LNCaP clone FGC (cell line): ENCODE results near the gene YLPM1.

Experiments used
- DNase-seq: peaks from one replicate; pipeline ENCODE4 v3.0.0-alpha.2; 2011; ENCODE audit warnings: low read depth
- H3K4me3 ChIP-seq: 2 replicates; pipeline ENCODE4 v1.5.1; 2011; ENCODE audit warnings: mild to moderate bottlenecking, low read depth, low read length, control low read depth
- TF ChIP-seq, protein P1 (sequence below): IDR thresholded peaks from 2 replicates; pipeline ENCODE4 v1.5.1; 2012; ENCODE audit warnings: mild to moderate bottlenecking; ENCODE audit not compliant: control insufficient read depth, insufficient read depth; ENCODE audit errors: extremely low read depth

YLPM1 gene

DNA sequence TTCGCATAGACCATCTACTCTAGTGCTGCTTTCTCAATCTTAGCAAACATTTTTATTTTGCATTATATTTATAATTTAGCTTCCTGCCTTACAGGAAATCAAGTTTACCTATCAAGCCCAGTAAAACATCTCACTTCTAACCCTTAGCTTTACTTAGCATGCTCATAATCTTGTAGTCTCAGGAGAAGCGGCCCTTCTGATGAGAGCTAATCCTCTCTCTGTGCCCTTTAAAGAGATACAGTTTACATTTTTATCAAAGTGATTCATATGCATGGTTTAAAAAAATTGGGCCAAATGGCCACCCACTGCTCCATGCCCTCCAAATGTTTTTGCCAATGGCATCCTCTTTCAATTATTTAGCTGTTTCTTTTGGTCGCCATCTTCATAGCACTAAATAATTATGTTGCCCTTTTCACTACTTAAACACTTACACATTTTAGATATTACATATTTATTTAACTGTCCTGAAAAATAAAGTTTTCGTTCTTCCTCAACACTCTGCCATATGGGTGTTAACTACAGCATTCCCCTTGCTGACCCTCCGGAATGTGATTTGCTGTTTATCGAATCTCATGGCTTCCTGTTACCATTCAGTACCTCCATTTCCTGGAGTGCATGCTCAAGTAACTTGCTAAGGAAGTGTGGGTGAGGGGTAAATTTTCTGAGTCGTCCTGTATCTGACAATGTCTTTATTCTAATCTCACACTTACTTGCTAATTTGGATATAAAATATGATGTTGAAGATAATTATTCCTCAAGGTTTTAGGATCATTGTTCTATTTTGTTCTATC, 29.3 kb downstream of the YLPM1 start:
- no peak overlapping the region for H3K4me3 ChIP-seq
- DNase-seq: no peak
- TF ChIP-seq, protein P1, sequence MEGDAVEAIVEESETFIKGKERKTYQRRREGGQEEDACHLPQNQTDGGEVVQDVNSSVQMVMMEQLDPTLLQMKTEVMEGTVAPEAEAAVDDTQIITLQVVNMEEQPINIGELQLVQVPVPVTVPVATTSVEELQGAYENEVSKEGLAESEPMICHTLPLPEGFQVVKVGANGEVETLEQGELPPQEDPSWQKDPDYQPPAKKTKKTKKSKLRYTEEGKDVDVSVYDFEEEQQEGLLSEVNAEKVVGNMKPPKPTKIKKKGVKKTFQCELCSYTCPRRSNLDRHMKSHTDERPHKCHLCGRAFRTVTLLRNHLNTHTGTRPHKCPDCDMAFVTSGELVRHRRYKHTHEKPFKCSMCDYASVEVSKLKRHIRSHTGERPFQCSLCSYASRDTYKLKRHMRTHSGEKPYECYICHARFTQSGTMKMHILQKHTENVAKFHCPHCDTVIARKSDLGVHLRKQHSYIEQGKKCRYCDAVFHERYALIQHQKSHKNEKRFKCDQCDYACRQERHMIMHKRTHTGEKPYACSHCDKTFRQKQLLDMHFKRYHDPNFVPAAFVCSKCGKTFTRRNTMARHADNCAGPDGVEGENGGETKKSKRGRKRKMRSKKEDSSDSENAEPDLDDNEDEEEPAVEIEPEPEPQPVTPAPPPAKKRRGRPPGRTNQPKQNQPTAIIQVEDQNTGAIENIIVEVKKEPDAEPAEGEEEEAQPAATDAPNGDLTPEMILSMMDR: no peak

DNA sequence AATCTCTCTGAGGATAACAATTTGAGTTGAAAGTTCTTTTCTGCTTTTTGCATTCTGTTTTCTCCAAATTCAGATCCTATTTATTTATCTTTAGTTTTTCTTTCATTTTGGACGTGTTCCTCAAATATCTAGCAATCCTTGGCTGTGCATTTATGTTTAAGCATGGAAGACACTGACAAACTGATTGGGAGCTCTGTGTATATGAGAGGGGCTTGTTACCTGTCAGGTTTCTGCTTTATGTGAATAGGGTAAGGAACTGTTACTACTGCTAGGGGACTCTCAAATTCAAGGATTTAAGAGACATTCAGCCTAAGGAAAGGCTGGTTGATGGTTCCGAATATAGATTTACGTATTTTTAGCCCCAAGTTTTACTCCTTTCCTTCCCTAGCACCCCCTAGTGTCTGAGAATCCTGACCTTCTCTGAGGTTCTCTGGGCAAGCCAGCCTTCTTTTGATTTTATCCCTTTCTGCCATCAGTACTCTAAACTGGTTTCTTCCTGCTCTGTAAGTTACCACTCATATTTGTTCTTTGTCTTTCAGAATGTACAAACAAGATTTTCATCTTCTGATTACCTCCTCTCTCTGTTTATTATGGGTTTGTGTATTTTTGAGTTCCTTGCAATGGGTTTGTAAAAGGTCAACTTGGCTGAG, 30.5 kb downstream of the YLPM1 start:
- peak overlapping the region; percentile 40 for H3K4me3 ChIP-seq
- peak; percentile 73 for DNase-seq
- TF ChIP-seq, protein P1: peak; percentile 65

DNA sequence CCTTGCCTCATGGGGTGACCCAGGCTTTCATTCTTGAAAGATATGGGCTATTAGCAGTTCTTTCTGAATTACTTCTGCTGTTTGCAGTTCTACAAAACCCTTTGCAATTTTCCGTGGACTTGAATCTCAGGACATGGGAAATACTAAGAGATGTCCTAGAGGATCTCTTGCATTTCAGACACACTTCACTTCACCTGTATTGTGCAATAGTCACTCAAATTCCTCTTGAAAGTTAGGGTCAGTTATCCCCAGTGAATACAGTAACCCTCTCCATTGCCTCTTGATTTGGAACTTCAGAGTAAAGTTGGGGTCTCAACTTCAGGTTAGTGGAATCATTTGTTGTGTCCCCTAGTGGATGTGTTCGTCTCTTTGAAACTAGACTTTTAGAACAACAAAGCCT, 31.8 kb downstream of the YLPM1 start:
- H3K4me3 ChIP-seq: no peak overlapping the region
- no peak for DNase-seq
- TF ChIP-seq, protein P1: no peak

DNA sequence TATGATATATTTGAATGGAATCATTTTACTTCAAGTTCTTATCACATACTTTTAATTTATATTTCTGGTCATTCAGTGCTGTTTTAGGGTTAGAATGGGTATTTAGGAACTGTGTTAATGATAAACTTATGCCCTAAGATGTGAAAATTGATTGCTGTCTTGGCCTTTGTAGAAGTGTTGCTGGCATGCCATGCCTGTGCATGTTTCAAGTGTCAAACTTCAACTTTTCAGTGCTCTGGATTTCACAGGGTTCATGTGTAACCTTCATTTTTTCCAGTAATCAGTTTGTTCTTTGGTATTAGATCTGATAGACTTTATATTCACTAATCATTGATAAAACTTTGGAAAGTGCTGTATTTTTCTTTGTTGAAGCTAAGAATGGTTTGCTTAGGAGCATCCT, 36.6 kb downstream of the YLPM1 start:
- no peak overlapping the region for H3K4me3 ChIP-seq
- TF ChIP-seq, protein P1: no peak
- DNase-seq: no peak

DNA sequence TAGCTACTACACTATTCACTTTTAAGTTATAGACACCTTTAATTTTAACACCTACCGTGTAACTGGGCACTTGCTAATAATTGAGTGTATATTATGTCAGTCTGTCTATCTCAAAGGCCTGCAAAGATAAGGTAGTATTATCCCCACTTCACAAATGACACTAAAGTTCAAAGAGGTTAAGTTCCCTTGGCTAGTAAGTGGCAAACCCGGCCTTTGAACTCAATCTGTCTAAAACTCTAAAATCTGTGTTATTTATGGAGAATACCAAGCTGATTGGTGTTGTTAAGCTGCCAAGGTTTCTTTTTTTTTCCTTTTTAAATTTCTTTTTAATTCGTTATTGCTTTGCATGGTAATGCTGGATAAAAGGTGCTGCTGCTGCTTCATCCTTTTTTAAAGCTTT, 37.7 kb downstream of the YLPM1 start:
- H3K4me3 ChIP-seq: no peak overlapping the region
- DNase-seq: no peak
- TF ChIP-seq, protein P1: no peak

DNA sequence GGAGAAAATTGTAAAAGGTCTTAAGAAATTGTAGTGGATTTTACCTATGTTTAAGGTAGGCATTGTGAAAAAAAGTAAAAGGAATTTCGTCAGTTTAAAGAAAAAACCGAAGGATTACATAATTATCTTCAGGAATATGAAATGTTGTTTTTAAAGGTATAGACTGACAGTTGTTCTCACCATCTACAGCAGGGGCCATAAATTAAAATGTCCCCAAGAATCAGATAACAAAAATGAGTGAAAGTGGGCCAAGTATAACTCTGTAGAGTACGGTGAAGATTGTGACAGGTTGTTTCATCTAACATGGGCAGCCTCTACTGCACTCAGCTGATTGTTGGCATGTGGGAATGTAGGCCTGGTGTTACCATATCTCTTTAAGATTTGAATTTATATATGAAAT, 38.3 kb downstream of the YLPM1 start:
- TF ChIP-seq, protein P1: no peak
- DNase-seq: no peak
- no peak overlapping the region for H3K4me3 ChIP-seq
